K562 (cell line): Measurements from ENCODE around the gene HSPB6. TPM values are rescaled to one million over a fixed set of nuclear protein-coding genes. Genes with fewer than 3 reads are reported as not detected.

Experiments
- BRF1 ChIP-seq: IDR thresholded peaks from 3 replicates; pipeline ENCODE4 v1.6.1; 2011; ENCODE audit warnings: borderline replicate concordance, mild to moderate bottlenecking; ENCODE audit not compliant: insufficient read length; ENCODE audit errors: extremely low read depth
- COPS2 ChIP-seq: fragments of 450-650 bp; conservative IDR thresholded peaks from 2 replicates; pipeline ENCODE4 v1.6.1; 2016; ENCODE audit warnings: mild to moderate bottlenecking, moderate library complexity
- CREB3 ChIP-seq: fragments of 450-650 bp; conservative IDR thresholded peaks from 2 replicates; pipeline ENCODE4 v1.6.1; 2016; ENCODE audit warnings: missing genetic modification characterization, low read depth, mild to moderate bottlenecking, missing compliant biosample characterization, moderate library complexity
- DDX20 ChIP-seq: fragments of 450-650 bp; IDR thresholded peaks from 2 replicates; pipeline ENCODE4 v1.6.1; 2016; ENCODE audit warnings: missing genetic modification characterization, low read depth, mild to moderate bottlenecking, missing compliant biosample characterization, moderate library complexity
- EP300 ChIP-seq: IDR thresholded peaks from 2 replicates; pipeline ENCODE4 v1.6.1; 2012; ENCODE audit warnings: low read length, improper control_type of control experiment
- EP400 ChIP-seq: fragments of 450-650 bp; IDR thresholded peaks from 2 replicates; pipeline ENCODE4 v1.6.1; 2017; ENCODE audit warnings: antibody characterized with exemption, mild to moderate bottlenecking, moderate library complexity
- FOXJ3 ChIP-seq: sonication (generic); formaldehyde crosslinking; IDR thresholded peaks from 2 replicates; pipeline ENCODE4 v1.4.0; 2020; ENCODE audit warnings: mild to moderate bottlenecking, missing genetic modification reagents
- GMEB1 ChIP-seq: fragments of 250-450 bp; sonication (Bioruptor Pico); IDR thresholded peaks from 2 replicates; pipeline ENCODE4 v1.4.0; 2020; ENCODE audit warnings: mild to moderate bottlenecking
- GTF2E2 ChIP-seq: fragments of 200-800 bp; sonication (Bioruptor generic); IDR thresholded peaks from 2 replicates; pipeline ENCODE4 v1.6.1; 2016; ENCODE audit warnings: missing genetic modification characterization, missing compliant biosample characterization
- HNRNPK ChIP-seq: fragments of 200-400 bp; formaldehyde crosslinking; IDR thresholded peaks from one replicate; pipeline ENCODE4 v1.6.1; 2018; ENCODE audit warnings: mild to moderate bottlenecking, low read depth, low read length; ENCODE audit not compliant: poor library complexity, severe bottlenecking
- KDM2B ChIP-seq: fragments of 250-450 bp; sonication (Bioruptor Pico); IDR thresholded peaks from 2 replicates; pipeline ENCODE4 v1.8.0; 2021; ENCODE audit warnings: mild to moderate bottlenecking, moderate library complexity
- NCOA4 ChIP-seq: fragments of 450-650 bp; IDR thresholded peaks from 2 replicates; pipeline ENCODE4 v1.6.1; 2018; ENCODE audit warnings: mild to moderate bottlenecking; ENCODE audit not compliant: partially characterized antibody
- POLR2G ChIP-seq: fragments of 200-400 bp; formaldehyde crosslinking; IDR thresholded peaks from 2 replicates; pipeline ENCODE4 v1.6.1; 2017; ENCODE audit warnings: low read depth, mild to moderate bottlenecking, antibody characterized with exemption, low read length, moderate library complexity
- PYGO2 ChIP-seq: fragments of 450-650 bp; IDR thresholded peaks from 2 replicates; pipeline ENCODE4 v1.6.1; 2016; ENCODE audit warnings: mild to moderate bottlenecking, missing genetic modification characterization, moderate library complexity, missing compliant biosample characterization
- RBM22 ChIP-seq: fragments of 200-400 bp; formaldehyde crosslinking; IDR thresholded peaks from 2 replicates; pipeline ENCODE4 v1.6.1; 2018; ENCODE audit warnings: low read length, low read depth; ENCODE audit not compliant: poor library complexity, severe bottlenecking
- RUNX1 ChIP-seq: sonication (generic); IDR thresholded peaks from 2 replicates; pipeline ENCODE4 v1.6.1; 2016; ENCODE audit warnings: antibody characterized with exemption, low read depth
- SIX5 ChIP-seq, 2 experiments: IDR thresholded peaks; 2 replicates each; pipeline ENCODE4 v1.6.1; 2011; ENCODE audit warnings: low read length in 2 of 2, borderline replicate concordance in 1 of 2, low read depth in 1 of 2, mild to moderate bottlenecking in 1 of 2, moderate library complexity in 1 of 2; ENCODE audit not compliant: insufficient read depth in 1 of 2
- SMC3 ChIP-seq: conservative IDR thresholded peaks from 2 replicates; pipeline ENCODE4 v1.6.1; 2011; ENCODE audit warnings: low read depth, low read length, improper control_type of control experiment; ENCODE audit not compliant: insufficient read depth
- U2AF1 ChIP-seq: fragments of 200-400 bp; formaldehyde crosslinking; optimal IDR thresholded peaks from 2 replicates; pipeline ENCODE3; 2017; ENCODE audit warnings: mild to moderate bottlenecking, low read depth, low read length, moderate library complexity
- ZNF134 ChIP-seq: fragments of 250-450 bp; sonication (Bioruptor Pico); conservative IDR thresholded peaks from 2 replicates; pipeline ENCODE4 v1.4.0; 2020
- ZNF197 ChIP-seq: fragments of 200-800 bp; sonication (Bioruptor generic); IDR thresholded peaks from 2 replicates; pipeline ENCODE4 v1.6.1; 2016; ENCODE audit warnings: low read depth, missing genetic modification characterization, missing compliant biosample characterization
- ZNF41 ChIP-seq: fragments of 250-450 bp; sonication (Bioruptor Pico); conservative IDR thresholded peaks from 2 replicates; pipeline ENCODE4 v1.4.0; 2020; ENCODE audit warnings: mild to moderate bottlenecking
- ZNF639 ChIP-seq, 2 experiments: fragments of 200-800 bp in 1 of 2; sonication (Bioruptor generic) in 1 of 2; sonication (generic) in 1 of 2; formaldehyde crosslinking in 1 of 2; IDR thresholded peaks in 1 of 2; conservative IDR thresholded peaks in 1 of 2; 2 replicates each; pipeline versions ENCODE4 v1.5.0 to v1.6.1; 2016 to 2020; ENCODE audit warnings: missing compliant biosample characterization in 1 of 2, missing genetic modification characterization in 1 of 2, missing genetic modification reagents in 1 of 2
- ZZZ3 ChIP-seq: fragments of 450-650 bp; IDR thresholded peaks from 2 replicates; pipeline ENCODE4 v1.6.1; 2016; ENCODE audit warnings: antibody characterized with exemption, mild to moderate bottlenecking, moderate library complexity
- polyA plus RNA-seq, 8 experiments: library from polyadenylated mRNA; depleted of rRNA in 4 of 8; stranded (reverse) in 5 of 8; unstranded in 3 of 8; fragments of >200 nt; fragmentation: Nextera tagmentation in 2 of 8; fragmentation: Illumina TruSeq in 1 of 8; extraction: Ambion mirVana in 2 of 8; extraction: Trizol in 1 of 8; gene quantifications; 2 replicates each; pipeline versions ENCODE4 v1.2.1 to v1.2.3, GENCODE V29; 2011 to 2014; ENCODE audit warnings: inconsistent platforms in 1 of 8, missing spikeins in 1 of 8
- total RNA-seq, 7 experiments: library from RNA; depleted of rRNA in 6 of 7; stranded (reverse); fragments of >200 nt in 6 of 7; fragmentation: Illumina TruSeq in 2 of 7; extraction: Trizol in 2 of 7; gene quantifications; 2 replicates each; pipeline versions ENCODE4 v1.2.1 to v1.2.3, GENCODE V29; 2011 to 2021; ENCODE audit warnings: low replicate concordance in 1 of 7

HSPB6 gene
- total and polyA plus RNA-seq, 9 of the 15 experiments (the other 6 are each of a cell fraction or from before 2014, with no cell fraction given): 0.55 TPM; not detected in 8

- TF ChIP-seq NCOA4: no peak
- no peak for TF ChIP-seq RBM22
- no peak for TF ChIP-seq EP300
- TF ChIP-seq DDX20 (tag): no peak
- no peak for TF ChIP-seq ZNF134 (CRISPR knock-in tag)
- peak; percentile 9; the same call in 1 of the 2 replicates for TF ChIP-seq EP400
- TF ChIP-seq PYGO2 (tag): no peak
- TF ChIP-seq BRF1: no peak
- no peak for TF ChIP-seq RUNX1
- TF ChIP-seq HNRNPK: no peak
- peak in 1 of 2 experiments; percentile 81; a peak in 1 of 4 replicates for TF ChIP-seq ZNF639 (CRISPR knock-in tag; conservative IDR thresholded peaks at IDR 0.05 in 1 of 2, IDR thresholded peaks at IDR 0.05 in 1 of 2)
- peak; percentile 88 for TF ChIP-seq POLR2G
- TF ChIP-seq ZZZ3: no peak
- peak; percentile 38; the same call in 1 of the 2 replicates for TF ChIP-seq GMEB1 (CRISPR knock-in tag)
- TF ChIP-seq CREB3 (tag): no peak
- TF ChIP-seq U2AF1: no peak
- TF ChIP-seq ZNF197 (CRISPR knock-in tag): 0 out of 2 replicates have a peak, but pooled peaks have one; percentile 49
- TF ChIP-seq COPS2: no peak
- TF ChIP-seq FOXJ3 (CRISPR knock-in tag): no peak
- no peak for TF ChIP-seq SMC3
- peak; percentile 91 to 95 for TF ChIP-seq SIX5 (IDR thresholded peaks at IDR 0.05; ENCODE audit: borderline replicate concordance in 1 of 2, insufficient read depth in 1 of 2, low read depth in 1 of 2, low read length in 2 of 2)
- TF ChIP-seq ZNF41 (CRISPR knock-in tag): no peak
- no peak for TF ChIP-seq KDM2B
- TF ChIP-seq GTF2E2 (tag): no peak
Observed at GRCh38 chr19:35748106-35749020, 8.5 kb downstream of the HSPB6 start, which contains the start of gene LIN37 (continued).
